Keratinocyte (primary cell): ENCODE data around the gene NR6A1. TPM values are rescaled to one million over a fixed set of nuclear protein-coding genes. Genes with fewer than 3 reads are reported as not detected.
A peak's percentile ranks its signal among the peaks of the same experiment; 100 is the strongest.

Experiments
- DNase-seq: peaks from one replicate; pipeline ENCODE4 v3.0.0-alpha.2; 2011; ENCODE audit warnings: low read depth, missing footprints, low spot score
- FAIRE-seq: peaks from 2 replicates; lab custom pipeline; 2011; peaks lifted over from hg19 to GRCh38; lab: Jason Lieb, UNC
- H2AFZ ChIP-seq: 2 replicates; pipeline ENCODE4 v1.6.0; 2012; ENCODE audit warnings: low read length, control low read depth, inconsistent platforms; ENCODE audit not compliant: control insufficient read depth
- H3K27ac ChIP-seq: 2 replicates; pipeline ENCODE4 v1.5.1; 2011; ENCODE audit warnings: low read length; ENCODE audit not compliant: control insufficient read depth, insufficient read depth
- H3K27me3 ChIP-seq: 3 replicates; pipeline ENCODE4 v1.6.0; 2011; ENCODE audit warnings: low read length; ENCODE audit not compliant: control insufficient read depth, insufficient read depth; ENCODE audit errors: extremely low read depth
- H3K36me3 ChIP-seq, 2 experiments: 2 replicates in 1 of 2; 3 replicates in 1 of 2; pipeline ENCODE4 v1.5.1; 2011; ENCODE audit warnings: low read length in 2 of 2, mild to moderate bottlenecking in 1 of 2; ENCODE audit not compliant: control insufficient read depth in 2 of 2, insufficient read depth in 2 of 2; ENCODE audit errors: extremely low read depth in 1 of 2
- H3K4me1 ChIP-seq: 3 replicates; pipeline ENCODE4 v1.5.1; 2011; ENCODE audit warnings: low read length; ENCODE audit not compliant: control insufficient read depth, insufficient read depth; ENCODE audit errors: extremely low read depth
- H3K4me2 ChIP-seq: 3 replicates; pipeline ENCODE4 v1.6.0; 2011; ENCODE audit warnings: low read depth, low read length; ENCODE audit not compliant: control insufficient read depth, insufficient read depth; ENCODE audit errors: extremely low read depth
- H3K4me3 ChIP-seq, 3 experiments: fragments of 200-600 bp in 1 of 3; sonication (generic) in 1 of 3; 2 replicates in 2 of 3; 3 replicates in 1 of 3; pipeline ENCODE4 v1.5.1; 2011 to 2016; ENCODE audit warnings: low read length in 3 of 3, mild to moderate bottlenecking in 3 of 3, control low read depth in 2 of 3, inconsistent platforms in 1 of 3, low read depth in 1 of 3, mixed read lengths in 1 of 3, mixed run types in 1 of 3, moderate library complexity in 1 of 3; ENCODE audit not compliant: control insufficient read depth in 2 of 3, insufficient read depth in 2 of 3; ENCODE audit errors: extremely low read depth in 1 of 3
- H3K79me2 ChIP-seq: 2 replicates; pipeline ENCODE4 v1.6.0; 2012; ENCODE audit warnings: low read length; ENCODE audit not compliant: control insufficient read depth, insufficient read depth
- H3K9ac ChIP-seq: 3 replicates; pipeline ENCODE4 v1.6.0; 2011; ENCODE audit warnings: low read length; ENCODE audit not compliant: control insufficient read depth, insufficient read depth; ENCODE audit errors: extremely low read depth
- H3K9me1 ChIP-seq: 3 replicates; pipeline ENCODE4 v1.6.0; 2011; ENCODE audit warnings: low read length; ENCODE audit not compliant: control insufficient read depth, insufficient read depth; ENCODE audit errors: extremely low read depth
- H3K9me3 ChIP-seq: 2 replicates; pipeline ENCODE4 v1.5.1; 2012; ENCODE audit warnings: low read depth, low read length; ENCODE audit not compliant: control insufficient read depth
- H4K20me1 ChIP-seq: 3 replicates; pipeline ENCODE4 v1.6.0; 2011; ENCODE audit warnings: low read length; ENCODE audit not compliant: control insufficient read depth, insufficient read depth; ENCODE audit errors: extremely low read depth
- CTCF ChIP-seq, 3 experiments: IDR thresholded peaks in 1 of 3; conservative IDR thresholded peaks in 1 of 3; optimal IDR thresholded peaks in 1 of 3; 2 replicates in 2 of 3; 3 replicates in 1 of 3; pipeline versions ENCODE3 to v1.5.1; 2011; ENCODE audit warnings: low read length in 3 of 3, mild to moderate bottlenecking in 3 of 3, moderate library complexity in 2 of 3, control low read depth in 1 of 3, inconsistent platforms in 1 of 3; ENCODE audit not compliant: insufficient read depth in 2 of 3; ENCODE audit errors: extremely low read depth in 1 of 3
- EZH2 ChIP-seq: IDR thresholded peaks from one replicate; pipeline ENCODE4 v1.6.1; 2012; ENCODE audit warnings: inconsistent platforms, mild to moderate bottlenecking, low read length, moderate library complexity
- dilution Hi-C: fragments of 300-500 bp; cut with MboI; formaldehyde crosslinking; loops from one replicate; pipeline ENCODE4 v1.7.0; 2020; ENCODE audit warnings: low sequenced_read_pairs; ENCODE audit not compliant: extremely low pct_ligation_motif_present
- polyA plus RNA-seq, 5 experiments: library from polyadenylated mRNA; depleted of rRNA in 3 of 5; stranded (reverse) in 3 of 5; stranded (forward) in 1 of 5; unstranded in 1 of 5; fragments of >200 nt; gene quantifications; 1 replicate in 1 of 5; 2 replicates in 3 of 5; 3 replicates in 1 of 5; pipeline versions ENCODE4 v1.2.1 to v1.2.3, GENCODE V29; 2011 to 2012; ENCODE audit warnings: missing spikeins in 2 of 5, low read depth in 1 of 5, low replicate concordance in 1 of 5

Gene NR6A1
- polyA plus RNA-seq, 1 donor (not counting 4 experiments of a cell fraction or from before 2014, with no cell fraction given), result 1.8 TPM

- dilution Hi-C loops, result no loop called here
- Histone ChIP-seq H3K27ac (no peak overlapping the region), H3K4me2 (peak overlapping the region; percentile 48), H3K36me3 (no peaks in the 10 kb centered on the region), H3K9me3 (no peaks in the 10 kb centered on the region), H3K27me3 (peaks cover 54% of the 10 kb centered on the region), H3K79me2 (no peaks in the 10 kb centered on the region), H3K4me1 (peaks cover 9% of the 10 kb centered on the region), H3K4me3 (peak overlapping the region in 1 of 3 experiments; percentile 5), H3K9me1 (no peaks in the 10 kb centered on the region), H2AFZ (no peak overlapping the region), H3K9ac (no peak overlapping the region), H4K20me1 (no peaks in the 10 kb centered on the region)
- FAIRE-seq, result no peak
- TF ChIP-seq CTCF (optimal IDR thresholded peaks at IDR 0.05 in 1 of 3, IDR thresholded peaks at IDR 0.05 in 1 of 3, conservative IDR thresholded peaks at IDR 0.05 in 1 of 3; ENCODE audit: extremely low read depth in 1 of 3, insufficient read depth in 2 of 3, low read length in 3 of 3), result no peak
- no peak for TF ChIP-seq EZH2
- no peak for DNase-seq
Measured at GRCh38 chr9:124504530-124505005, 266.5 kb downstream of the NR6A1 start.

DNA sequence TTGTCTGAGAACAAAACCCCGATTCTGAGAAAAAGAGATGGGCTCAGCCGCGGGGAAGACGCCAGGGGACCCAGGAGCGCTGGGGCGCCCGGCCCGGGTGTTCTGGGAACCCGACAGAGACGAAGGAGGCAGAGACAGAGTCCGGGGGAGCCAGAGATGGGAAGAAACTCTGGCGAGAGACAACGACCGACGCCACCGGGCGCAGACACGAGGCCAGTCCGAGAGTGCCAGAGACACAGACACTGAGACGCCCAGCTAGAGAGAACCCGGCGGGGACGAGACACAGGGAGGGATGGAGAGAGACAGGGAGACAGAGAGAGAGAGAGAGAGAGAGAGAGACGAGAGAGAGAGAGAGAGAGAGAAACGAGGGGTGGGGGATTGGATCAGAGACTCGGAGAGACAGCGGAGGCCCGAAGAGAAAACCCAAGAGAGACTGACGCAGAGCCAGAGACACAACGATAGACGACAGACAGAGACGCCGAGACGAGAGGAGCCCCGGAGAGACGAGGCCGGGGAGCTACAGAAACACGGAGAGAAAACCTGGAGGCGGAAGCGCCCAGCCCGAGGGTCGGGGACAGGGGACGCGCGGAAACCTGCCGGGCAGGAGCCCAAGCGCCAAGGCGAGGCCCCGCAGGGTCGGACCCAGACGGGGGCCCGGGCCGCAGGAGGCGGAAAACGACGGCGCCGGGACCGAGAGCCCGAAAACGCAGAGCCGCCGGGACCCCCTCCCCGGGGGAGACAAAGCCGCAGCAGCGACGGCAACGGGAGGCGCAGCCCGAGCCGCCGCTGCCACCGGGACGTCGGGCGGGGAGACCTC, 267.2 kb downstream of the NR6A1 start:
- Histone ChIP-seq H3K27me3 (peaks cover 54% of the 10 kb centered on the region), H3K36me3 (no peaks in the 10 kb centered on the region), H4K20me1 (no peaks in the 10 kb centered on the region), H3K9ac (no peak overlapping the region), H3K4me3 (peak overlapping the region in 2 of 3 experiments; percentile 5 to 26), H3K27ac (no peak overlapping the region), H3K9me1 (no peaks in the 10 kb centered on the region), H3K4me1 (peaks cover 9% of the 10 kb centered on the region), H2AFZ (peak overlapping the region; percentile 30), H3K9me3 (no peaks in the 10 kb centered on the region), H3K79me2 (no peaks in the 10 kb centered on the region), H3K4me2 (peak overlapping the region; percentile 48)
- peak; percentile 100 for TF ChIP-seq EZH2
- TF ChIP-seq CTCF (optimal IDR thresholded peaks at IDR 0.05 in 1 of 3, IDR thresholded peaks at IDR 0.05 in 1 of 3, conservative IDR thresholded peaks at IDR 0.05 in 1 of 3; ENCODE audit: extremely low read depth in 1 of 3, insufficient read depth in 2 of 3, low read length in 3 of 3), result no peak
- DNase-seq (no peak), FAIRE-seq (no peak)
- dilution Hi-C loops, result no loop called here
